DOHH2 (cell line): ENCODE results near the gene ARL8A.

Source experiments
- CTCF ChIP-seq: fragments of 200-600 bp; sonication (generic); IDR thresholded peaks from one replicate; pipeline ENCODE4 v1.5.1; 2014; ENCODE audit warnings: antibody characterized with exemption, mild to moderate bottlenecking, low read depth, low read length; ENCODE audit not compliant: poor library complexity, severe bottlenecking
- EZH2phosphoT487 ChIP-seq: fragments of 200-600 bp; sonication (generic); IDR thresholded peaks from 2 replicates; pipeline ENCODE4 v1.6.1; 2017; ENCODE audit warnings: borderline replicate concordance, mild to moderate bottlenecking, antibody characterized with exemption, low read length, moderate library complexity, mixed read lengths

DNA sequence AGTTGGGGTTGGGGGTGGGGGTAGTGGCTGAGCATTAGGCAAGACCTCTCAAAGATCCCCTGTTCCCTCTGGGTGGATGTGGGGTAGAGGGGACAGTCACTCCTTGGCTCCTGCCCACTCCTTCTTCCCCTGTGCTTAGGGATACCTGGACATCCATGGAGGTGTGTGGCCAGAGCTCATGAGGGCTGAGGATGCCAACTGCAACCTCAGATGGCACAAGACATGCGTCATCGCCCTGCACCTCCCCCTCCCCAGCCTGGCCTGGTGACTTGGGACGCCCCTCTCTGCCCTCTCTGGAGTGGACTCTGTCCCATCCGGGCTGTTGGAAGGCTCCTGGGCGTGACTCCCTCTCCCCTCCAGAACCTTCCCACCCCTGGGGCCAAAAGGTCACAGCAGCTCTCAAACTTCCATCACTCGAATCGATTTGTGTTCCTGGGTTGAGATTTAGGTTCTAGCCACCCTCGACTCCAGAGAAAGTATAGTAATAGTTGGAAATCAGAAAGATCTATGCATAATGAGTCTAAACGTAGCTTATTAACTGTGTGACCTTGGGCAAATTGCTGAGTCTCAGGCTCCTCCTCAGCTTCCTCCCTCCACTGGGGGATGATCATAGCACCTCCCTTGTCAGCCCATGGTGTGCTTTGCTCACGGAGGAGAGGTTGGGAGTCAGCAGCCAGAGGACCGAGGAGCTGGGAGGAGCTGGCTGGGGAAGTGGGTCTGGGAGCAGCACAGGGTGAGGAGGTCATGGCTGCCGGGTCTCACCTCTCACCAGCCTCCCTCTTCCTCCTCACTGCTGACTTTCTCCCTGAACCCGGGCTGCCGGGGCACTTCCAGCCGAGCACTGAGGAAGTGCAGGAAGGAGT is 18.1 kb upstream of the ARL8A start:
- no peak for TF ChIP-seq CTCF
- no peak for TF ChIP-seq EZH2phosphoT487
